ENCODE results near the gene ATM.
"Not testable (repeated sequence)": the region's sequence is repeated elsewhere in the genome, so short reads cannot be mapped to it uniquely, and the experiment has no call there.

Gene ATM

GRCh38 chr11:108286956-108287355, 64.1 kb downstream of the ATM start:
- ChIA-PET POLR2A (no interaction called here), CTCF (no interaction called here)
- no peak overlapping the region for H3K27ac ChIP-seq (ENCODE audit: extremely low read depth, low read depth, low read length)
- H3K36me3 ChIP-seq (ENCODE audit: control insufficient read depth in 2 of 2, insufficient read depth in 1 of 2, low read length in 2 of 2) = peaks cover 11 to 71% of the 10 kb centered on the region in 2 experiments; a peak in 2 of 3 replicates
- no peaks in the 10 kb centered on the region for H3K9me3 ChIP-seq (ENCODE audit: control insufficient read depth, insufficient read depth, low read depth, low read length)
- no peaks in the 10 kb centered on the region for H3K4me1 ChIP-seq (ENCODE audit: control insufficient read depth, insufficient read depth, low read length)
- H3K4me3 ChIP-seq (ENCODE audit: low read depth, low read length) = no peak overlapping the region
- TF ChIP-seq SCRT1 (tag by site-specific recombination; IDR thresholded peaks at IDR 0.05; ENCODE audit: borderline replicate concordance) (no peak), ZNF350 (tag by site-specific recombination; IDR thresholded peaks at IDR 0.05) (no peak), BCL6B (tag by site-specific recombination; IDR thresholded peaks at IDR 0.05) (no peak), GLI4 (tag by site-specific recombination; IDR thresholded peaks at IDR 0.05) (no peak), SP2 (tag by site-specific recombination; IDR thresholded peaks at IDR 0.05) (no peak), GFI1B (tag by site-specific recombination; IDR thresholded peaks at IDR 0.05) (no peak), REPIN1 (tag by site-specific recombination; IDR thresholded peaks at IDR 0.05; ENCODE audit: low read depth) (no peak), ZNF2 (tag by site-specific recombination; IDR thresholded peaks at IDR 0.05) (no peak), ZNF585B (tag by site-specific recombination; IDR thresholded peaks at IDR 0.05) (no peak), TCF7L2 (IDR thresholded peaks at IDR 0.05; ENCODE audit: borderline replicate concordance, low read depth, low read length) (no peak), SP3 (tag by site-specific recombination; IDR thresholded peaks at IDR 0.05) (no peak), ZNF600 (tag by site-specific recombination; IDR thresholded peaks at IDR 0.05) (no peak), ZSCAN4 (tag by site-specific recombination; IDR thresholded peaks at IDR 0.05) (no peak), ZNF513 (tag by site-specific recombination; IDR thresholded peaks at IDR 0.05) (no peak), ZIC2 (tag by site-specific recombination; IDR thresholded peaks at IDR 0.05) (no peak)
- TF ChIP-seq, protein P1, sequence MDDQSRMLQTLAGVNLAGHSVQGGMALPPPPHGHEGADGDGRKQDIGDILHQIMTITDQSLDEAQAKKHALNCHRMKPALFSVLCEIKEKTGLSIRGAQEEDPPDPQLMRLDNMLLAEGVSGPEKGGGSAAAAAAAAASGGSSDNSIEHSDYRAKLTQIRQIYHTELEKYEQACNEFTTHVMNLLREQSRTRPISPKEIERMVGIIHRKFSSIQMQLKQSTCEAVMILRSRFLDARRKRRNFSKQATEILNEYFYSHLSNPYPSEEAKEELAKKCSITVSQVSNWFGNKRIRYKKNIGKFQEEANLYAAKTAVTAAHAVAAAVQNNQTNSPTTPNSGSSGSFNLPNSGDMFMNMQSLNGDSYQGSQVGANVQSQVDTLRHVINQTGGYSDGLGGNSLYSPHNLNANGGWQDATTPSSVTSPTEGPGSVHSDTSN (CRISPR knock-in tag; IDR thresholded peaks at IDR 0.05) = no peak

DNA sequence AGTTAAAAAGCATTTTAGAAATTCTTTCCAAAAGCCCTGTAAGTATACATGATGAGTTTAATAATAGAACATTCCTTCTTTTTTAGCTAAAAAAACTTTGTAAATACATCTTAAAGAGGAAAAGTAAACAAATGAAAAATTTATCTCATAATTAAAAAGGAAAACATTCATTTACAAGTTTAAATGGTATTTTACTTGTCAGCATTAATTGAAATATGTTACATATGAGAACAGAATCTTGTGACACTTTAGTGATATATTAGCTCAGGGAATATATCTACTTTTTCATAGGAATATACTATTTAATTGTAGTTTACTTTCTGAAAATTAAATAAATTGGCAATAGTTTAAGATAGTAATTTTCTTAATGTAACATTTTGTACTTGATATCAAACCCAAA, 66.2 kb downstream of the ATM start:
- POLR2A ChIA-PET; H3K27ac ChIP-seq (ENCODE audit: extremely low read depth, low read depth, low read length): not testable (repeated sequence)
- H3K36me3 ChIP-seq (ENCODE audit: control insufficient read depth in 2 of 2, insufficient read depth in 1 of 2, low read length in 2 of 2) = peaks cover 11 to 68% of the 10 kb centered on the region in 2 experiments; a peak in 2 of 3 replicates

GRCh38 chr11:108289699-108290098, 66.8 kb downstream of the ATM start:
- POLR2A ChIA-PET = no interaction called here
- H3K27ac ChIP-seq (ENCODE audit: extremely low read depth, low read depth, low read length) = no peak overlapping the region
- TF ChIP-seq ZNF48 (tag by site-specific recombination; IDR thresholded peaks at IDR 0.05) (no peak), KLF10 (tag by site-specific recombination; IDR thresholded peaks at IDR 0.05) (no peak), REPIN1 (tag by site-specific recombination; IDR thresholded peaks at IDR 0.05; ENCODE audit: low read depth) (no peak), GLI2 (tag by site-specific recombination; IDR thresholded peaks at IDR 0.05; ENCODE audit: borderline replicate concordance, low read depth) (no peak), ZNF776 (tag by site-specific recombination; IDR thresholded peaks at IDR 0.05; ENCODE audit: borderline replicate concordance) (no peak), ZNF513 (tag by site-specific recombination; IDR thresholded peaks at IDR 0.05) (no peak), ZBTB8A (tag by site-specific recombination; IDR thresholded peaks at IDR 0.05) (no peak), ZNF830 (tag by site-specific recombination; IDR thresholded peaks at IDR 0.05; ENCODE audit: low read depth) (no peak), KLF8 (tag by site-specific recombination; IDR thresholded peaks at IDR 0.05) (no peak), WT1 (tag by site-specific recombination; IDR thresholded peaks at IDR 0.05) (no peak)
- TF ChIP-seq, protein P2, sequence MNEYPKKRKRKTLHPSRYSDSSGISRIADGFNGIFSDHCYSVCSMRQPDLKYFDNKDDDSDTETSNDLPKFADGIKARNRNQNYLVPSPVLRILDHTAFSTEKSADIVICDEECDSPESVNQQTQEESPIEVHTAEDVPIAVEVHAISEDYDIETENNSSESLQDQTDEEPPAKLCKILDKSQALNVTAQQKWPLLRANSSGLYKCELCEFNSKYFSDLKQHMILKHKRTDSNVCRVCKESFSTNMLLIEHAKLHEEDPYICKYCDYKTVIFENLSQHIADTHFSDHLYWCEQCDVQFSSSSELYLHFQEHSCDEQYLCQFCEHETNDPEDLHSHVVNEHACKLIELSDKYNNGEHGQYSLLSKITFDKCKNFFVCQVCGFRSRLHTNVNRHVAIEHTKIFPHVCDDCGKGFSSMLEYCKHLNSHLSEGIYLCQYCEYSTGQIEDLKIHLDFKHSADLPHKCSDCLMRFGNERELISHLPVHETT (tag by site-specific recombination; IDR thresholded peaks at IDR 0.05) = no peak

More for the DNA sequence above, 66.2 kb downstream of the ATM start:
- CTCF ChIA-PET; H3K4me3 ChIP-seq (ENCODE audit: low read depth, low read length); H3K4me1 ChIP-seq (ENCODE audit: control insufficient read depth, insufficient read depth, low read length); H3K9me3 ChIP-seq (ENCODE audit: control insufficient read depth, insufficient read depth, low read depth, low read length): not testable (repeated sequence)

More at GRCh38 chr11:108289699-108290098, 66.8 kb downstream of the ATM start:
- Histone ChIP-seq H3K4me1 (ENCODE audit: control insufficient read depth, insufficient read depth, low read length) (no peaks in the 10 kb centered on the region), H3K9me3 (ENCODE audit: control insufficient read depth, insufficient read depth, low read depth, low read length) (no peaks in the 10 kb centered on the region), H3K36me3 (ENCODE audit: control insufficient read depth in 2 of 2, insufficient read depth in 1 of 2, low read length in 2 of 2) (peaks cover 11 to 66% of the 10 kb centered on the region in 2 experiments; a peak in 2 of 3 replicates), H3K4me3 (ENCODE audit: low read depth, low read length) (no peak overlapping the region)
- CTCF ChIA-PET = interaction anchor here (0.6 kb wide), 1 partner anchor 19 kb away, joined by 3 read pairs; no protein-coding TSS in a partner anchor
